ENCODE data around the gene SVEP1.

SVEP1 gene

DNA sequence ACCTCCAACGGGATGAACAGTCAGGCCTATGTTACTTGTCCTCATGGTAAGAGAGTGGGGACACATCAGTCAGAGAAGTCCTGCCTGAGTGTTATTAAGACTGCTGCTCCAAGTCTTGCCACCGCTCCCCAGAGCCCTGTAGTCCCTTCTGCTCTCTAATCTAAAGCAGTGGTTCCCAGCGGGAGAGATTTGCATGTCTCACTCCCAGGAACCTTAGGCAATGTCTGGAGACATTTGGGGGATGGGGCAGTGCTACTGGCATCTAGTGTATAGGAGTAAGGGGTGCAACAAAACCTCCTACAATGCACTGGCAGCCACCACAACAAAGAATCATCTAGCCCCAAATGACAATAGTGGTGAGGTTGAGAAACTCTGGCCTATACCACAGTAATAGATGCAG lies 2.6 kb upstream of the SVEP1 start:
- DNase-seq (ENCODE audit: low read depth): no peak
- H3K4me3 ChIP-seq (ENCODE audit: control insufficient read depth, low read depth, low read length): no peak overlapping the region
- TF ChIP-seq, protein P1, sequence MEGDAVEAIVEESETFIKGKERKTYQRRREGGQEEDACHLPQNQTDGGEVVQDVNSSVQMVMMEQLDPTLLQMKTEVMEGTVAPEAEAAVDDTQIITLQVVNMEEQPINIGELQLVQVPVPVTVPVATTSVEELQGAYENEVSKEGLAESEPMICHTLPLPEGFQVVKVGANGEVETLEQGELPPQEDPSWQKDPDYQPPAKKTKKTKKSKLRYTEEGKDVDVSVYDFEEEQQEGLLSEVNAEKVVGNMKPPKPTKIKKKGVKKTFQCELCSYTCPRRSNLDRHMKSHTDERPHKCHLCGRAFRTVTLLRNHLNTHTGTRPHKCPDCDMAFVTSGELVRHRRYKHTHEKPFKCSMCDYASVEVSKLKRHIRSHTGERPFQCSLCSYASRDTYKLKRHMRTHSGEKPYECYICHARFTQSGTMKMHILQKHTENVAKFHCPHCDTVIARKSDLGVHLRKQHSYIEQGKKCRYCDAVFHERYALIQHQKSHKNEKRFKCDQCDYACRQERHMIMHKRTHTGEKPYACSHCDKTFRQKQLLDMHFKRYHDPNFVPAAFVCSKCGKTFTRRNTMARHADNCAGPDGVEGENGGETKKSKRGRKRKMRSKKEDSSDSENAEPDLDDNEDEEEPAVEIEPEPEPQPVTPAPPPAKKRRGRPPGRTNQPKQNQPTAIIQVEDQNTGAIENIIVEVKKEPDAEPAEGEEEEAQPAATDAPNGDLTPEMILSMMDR (conservative IDR thresholded peaks at IDR 0.05; ENCODE audit: control insufficient read depth, insufficient read depth, low read depth, low read length): no peak

DNA sequence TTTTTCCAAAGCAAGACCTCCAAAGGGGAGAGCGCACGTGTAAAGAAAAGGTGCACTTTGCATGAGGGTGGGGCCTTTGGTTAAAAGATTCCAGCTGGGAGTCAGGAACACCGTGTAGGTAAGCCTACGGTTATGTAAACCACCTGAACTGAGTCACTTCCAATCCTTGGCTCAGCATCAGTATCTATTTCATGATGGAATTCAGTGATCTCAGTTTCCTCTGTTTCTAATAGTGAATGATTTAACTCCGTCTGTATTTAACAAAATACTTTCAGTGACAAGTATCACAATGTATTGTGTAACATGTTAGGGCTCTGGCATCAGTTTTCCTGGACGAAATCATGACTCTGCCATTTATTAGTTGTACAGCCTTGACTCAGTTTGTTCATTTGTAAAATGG lies 1.3 kb upstream of the SVEP1 start:
- H3K4me3 ChIP-seq (ENCODE audit: control insufficient read depth, low read depth, low read length): no peak overlapping the region
- TF ChIP-seq, protein P1 (conservative IDR thresholded peaks at IDR 0.05; ENCODE audit: control insufficient read depth, insufficient read depth, low read depth, low read length): no peak
- DNase-seq (ENCODE audit: low read depth): peak; percentile 43

DNA sequence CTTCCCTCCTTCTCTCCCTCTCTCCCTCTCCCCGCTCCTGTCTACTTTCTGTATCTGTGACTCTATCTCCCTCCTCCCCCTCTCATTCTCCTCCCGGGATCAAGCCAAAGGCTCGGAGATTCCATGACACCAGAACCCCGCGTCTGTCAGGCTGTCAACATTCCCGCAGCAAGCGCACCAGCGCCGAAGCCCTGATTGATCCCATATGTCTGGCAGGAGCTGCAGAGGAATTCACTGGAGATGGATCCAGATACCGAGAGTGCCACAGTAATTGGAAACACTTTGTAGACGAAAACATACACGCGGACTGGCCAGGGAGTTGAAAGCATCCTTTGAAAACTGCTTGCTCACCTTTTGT lies 300 bp upstream of the SVEP1 start:
- TF ChIP-seq, protein P1 (conservative IDR thresholded peaks at IDR 0.05; ENCODE audit: control insufficient read depth, insufficient read depth, low read depth, low read length): peak; percentile 1
- DNase-seq (ENCODE audit: low read depth): peak; percentile 91
- H3K4me3 ChIP-seq (ENCODE audit: control insufficient read depth, low read depth, low read length): peak overlapping the region; percentile 70

DNA sequence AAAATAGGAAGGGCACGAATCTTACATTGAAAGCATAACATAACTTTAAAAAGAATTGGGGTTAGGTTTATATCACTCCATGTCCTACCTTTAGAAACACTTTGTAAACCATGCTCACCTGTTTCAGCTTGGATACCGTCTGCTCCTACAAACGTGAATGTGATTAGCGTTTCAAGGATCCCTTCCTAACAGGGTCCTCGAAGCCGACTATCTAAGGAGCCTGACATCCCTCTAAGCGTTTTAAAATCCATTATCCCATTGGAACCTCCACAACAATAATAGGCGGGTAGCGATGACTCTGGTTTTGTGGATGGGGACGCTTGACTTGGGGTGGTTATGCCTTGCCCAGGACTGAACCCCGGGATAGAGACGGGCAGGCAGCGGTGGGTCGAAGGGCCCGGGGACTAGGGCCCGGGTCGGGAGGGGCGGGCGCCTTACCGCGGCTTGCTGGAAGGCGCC lies 937 bp downstream of the SVEP1 start:
- TF ChIP-seq, protein P1 (conservative IDR thresholded peaks at IDR 0.05; ENCODE audit: control insufficient read depth, insufficient read depth, low read depth, low read length): no peak
- DNase-seq (ENCODE audit: low read depth): no peak
- peak overlapping the region; percentile 70 for H3K4me3 ChIP-seq (ENCODE audit: control insufficient read depth, low read depth, low read length)

DNA sequence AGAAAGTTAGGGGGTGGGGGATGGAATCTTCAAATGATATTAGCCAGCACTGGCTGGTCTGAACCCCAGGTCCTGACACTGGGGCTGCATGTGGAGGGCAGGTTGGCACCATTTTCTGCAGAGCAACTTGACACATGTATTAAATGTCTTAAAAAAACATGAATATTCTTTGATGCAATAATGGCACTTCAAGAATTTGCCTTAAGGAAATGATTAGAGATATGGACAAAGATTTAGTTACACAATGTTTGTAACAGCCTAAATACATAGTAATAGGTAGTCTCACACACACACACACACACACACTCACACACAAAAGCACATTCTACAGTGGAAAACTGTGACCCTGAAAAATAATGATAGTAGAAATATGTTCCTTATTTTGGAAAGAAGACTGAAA lies 3.6 kb downstream of the SVEP1 start:
- DNase-seq (ENCODE audit: low read depth): no peak
- H3K4me3 ChIP-seq (ENCODE audit: control insufficient read depth, low read depth, low read length): no peak overlapping the region

DNA sequence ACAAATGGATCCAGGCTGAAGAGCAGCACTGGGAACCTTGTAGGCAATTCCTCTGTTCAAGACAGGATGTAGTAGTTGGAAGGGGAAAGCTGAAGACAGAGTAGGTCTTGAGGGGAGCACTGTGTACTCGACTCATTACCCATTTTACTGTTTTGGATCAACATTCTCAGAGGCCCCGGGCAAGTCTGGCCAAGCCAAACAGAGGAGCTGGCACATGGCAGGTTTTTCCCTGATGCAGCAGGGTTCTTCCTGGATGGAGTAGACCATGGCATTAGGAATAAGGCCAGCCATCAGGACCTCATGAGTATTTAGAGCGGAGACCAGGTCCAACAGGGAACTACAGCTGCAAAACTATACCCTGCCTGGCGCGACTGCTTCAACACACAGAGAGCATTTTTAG lies 4.4 kb downstream of the SVEP1 start:
- TF ChIP-seq, protein P1 (conservative IDR thresholded peaks at IDR 0.05; ENCODE audit: control insufficient read depth, insufficient read depth, low read depth, low read length): no peak

More for the DNA sequence above, 3.6 kb downstream of the SVEP1 start:
- TF ChIP-seq, protein P1 (conservative IDR thresholded peaks at IDR 0.05; ENCODE audit: control insufficient read depth, insufficient read depth, low read depth, low read length): no peak

DNA sequence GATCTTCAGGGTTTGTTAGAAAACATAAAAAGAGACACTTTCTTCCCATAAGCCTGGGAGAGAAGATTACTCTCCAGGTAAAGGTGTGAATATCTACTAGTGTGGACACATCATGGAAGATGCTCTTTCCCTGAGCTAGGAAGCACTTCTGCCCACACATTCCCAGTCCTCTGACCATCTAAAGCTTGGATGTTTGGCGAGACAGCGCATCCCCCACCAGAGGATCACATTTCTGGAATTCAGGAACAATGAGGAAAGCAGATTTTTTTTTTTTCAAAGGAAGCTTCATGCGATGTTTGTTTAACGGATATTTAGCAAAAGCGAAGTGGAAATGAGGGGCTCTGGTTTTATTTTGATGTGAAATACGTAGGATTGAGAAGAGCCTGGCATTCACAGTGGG lies 6.2 kb downstream of the SVEP1 start:
- H3K4me3 ChIP-seq (ENCODE audit: control insufficient read depth, low read depth, low read length): no peak overlapping the region
- no peak for DNase-seq (ENCODE audit: low read depth)
- TF ChIP-seq, protein P1 (conservative IDR thresholded peaks at IDR 0.05; ENCODE audit: control insufficient read depth, insufficient read depth, low read depth, low read length): no peak

More for the DNA sequence above, 4.4 kb downstream of the SVEP1 start:
- peak; percentile 50 for DNase-seq (ENCODE audit: low read depth)
- H3K4me3 ChIP-seq (ENCODE audit: control insufficient read depth, low read depth, low read length): no peak overlapping the region

Measured in fibroblast of mammary gland (primary cell).